PC-3 (cell line): ENCODE results near the gene SGPL1.

Experiments
- EZH2phosphoT487 ChIP-seq: fragments of 300-600 bp; sonication (generic); IDR thresholded peaks from 2 replicates; pipeline ENCODE4 v1.6.1; 2018; ENCODE audit warnings: mild to moderate bottlenecking, antibody characterized with exemption, low read length, borderline replicate concordance
- TF ChIP-seq, protein P1 (sequence below): fragments of 300-600 bp; sonication (generic); conservative IDR thresholded peaks from 2 replicates; pipeline ENCODE4 v1.5.1; 2017; ENCODE audit warnings: antibody characterized with exemption, low read depth, mild to moderate bottlenecking, low read length

GRCh38 chr10:70776455-70777005, 39.2 kb upstream of the SGPL1 start:
- TF ChIP-seq, protein P1, sequence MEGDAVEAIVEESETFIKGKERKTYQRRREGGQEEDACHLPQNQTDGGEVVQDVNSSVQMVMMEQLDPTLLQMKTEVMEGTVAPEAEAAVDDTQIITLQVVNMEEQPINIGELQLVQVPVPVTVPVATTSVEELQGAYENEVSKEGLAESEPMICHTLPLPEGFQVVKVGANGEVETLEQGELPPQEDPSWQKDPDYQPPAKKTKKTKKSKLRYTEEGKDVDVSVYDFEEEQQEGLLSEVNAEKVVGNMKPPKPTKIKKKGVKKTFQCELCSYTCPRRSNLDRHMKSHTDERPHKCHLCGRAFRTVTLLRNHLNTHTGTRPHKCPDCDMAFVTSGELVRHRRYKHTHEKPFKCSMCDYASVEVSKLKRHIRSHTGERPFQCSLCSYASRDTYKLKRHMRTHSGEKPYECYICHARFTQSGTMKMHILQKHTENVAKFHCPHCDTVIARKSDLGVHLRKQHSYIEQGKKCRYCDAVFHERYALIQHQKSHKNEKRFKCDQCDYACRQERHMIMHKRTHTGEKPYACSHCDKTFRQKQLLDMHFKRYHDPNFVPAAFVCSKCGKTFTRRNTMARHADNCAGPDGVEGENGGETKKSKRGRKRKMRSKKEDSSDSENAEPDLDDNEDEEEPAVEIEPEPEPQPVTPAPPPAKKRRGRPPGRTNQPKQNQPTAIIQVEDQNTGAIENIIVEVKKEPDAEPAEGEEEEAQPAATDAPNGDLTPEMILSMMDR = no peak
- TF ChIP-seq EZH2phosphoT487 = no peak
